Epithelial cell of proximal tubule (primary cell): ENCODE measurements around the gene LPAR3. TPM values are rescaled to one million over a fixed set of nuclear protein-coding genes. Genes with fewer than 3 reads are reported as not detected.
A peak's percentile ranks its signal among the peaks of the same experiment; 100 is the strongest.
"Not testable (repeated sequence)": the region's sequence is repeated elsewhere in the genome, so short reads cannot be mapped to it uniquely, and the experiment has no call there.

Experiments
- DNase-seq: peaks from one replicate; pipeline ENCODE4 v3.0.0-alpha.2; 2011; ENCODE audit warnings: low read depth
- H3K4me3 ChIP-seq: 2 replicates; pipeline ENCODE4 v1.5.1; 2011; ENCODE audit warnings: low read depth, mild to moderate bottlenecking, low read length
- CTCF ChIP-seq: conservative IDR thresholded peaks from 2 replicates; pipeline ENCODE4 v1.5.1; 2012; ENCODE audit warnings: low read depth, mild to moderate bottlenecking, low read length
- total RNA-seq: library from RNA; depleted of rRNA; stranded (reverse); fragments of >200 nt; gene quantifications from 2 replicates; pipeline ENCODE4 v1.2.3, GENCODE V29; 2015

Gene LPAR3
- total RNA-seq, 1 donor from 2014 or later: 1.8 TPM

- peak; percentile 62 for DNase-seq
- no peak overlapping the region for H3K4me3 ChIP-seq
- TF ChIP-seq CTCF: no peak
Measured at GRCh38 chr1:84919461-84919970, 26.5 kb upstream of the LPAR3 start.

GRCh38 chr1:84918726-84919336 is 25.8 kb upstream of the LPAR3 start:
- no peak for TF ChIP-seq CTCF
- peak; percentile 44 for DNase-seq
- H3K4me3 ChIP-seq: no peak overlapping the region

- no peak for DNase-seq
- H3K4me3 ChIP-seq: no peak overlapping the region
- no peak for TF ChIP-seq CTCF
Measured at GRCh38 chr1:84916897-84917296, 23.9 kb upstream of the LPAR3 start.

- DNase-seq: peak; percentile 81
- H3K4me3 ChIP-seq: no peak overlapping the region
- no peak for TF ChIP-seq CTCF
Measured at GRCh38 chr1:84913555-84913892, 20.5 kb upstream of the LPAR3 start.

GRCh38 chr1:84912726-84913554 is 19.9 kb upstream of the LPAR3 start:
- TF ChIP-seq CTCF: no peak
- no peak overlapping the region for H3K4me3 ChIP-seq
- DNase-seq: no peak

- not testable (repeated sequence) for H3K4me3 ChIP-seq, DNase-seq
Measured at GRCh38 chr1:84908746-84909464, 15.9 kb upstream of the LPAR3 start.
